ENCODE measurements around the gene DSTN.

GRCh38 chr20:17648315-17648646 lies 78.4 kb downstream of the DSTN start:
- TF ChIP-seq POLR2AphosphoS5 (IDR thresholded peaks at IDR 0.05; ENCODE audit: low read depth) (no peak), EZH2phosphoT487 (IDR thresholded peaks at IDR 0.05; ENCODE audit: unreplicated experiment) (no peak)
- TF ChIP-seq, protein P1, sequence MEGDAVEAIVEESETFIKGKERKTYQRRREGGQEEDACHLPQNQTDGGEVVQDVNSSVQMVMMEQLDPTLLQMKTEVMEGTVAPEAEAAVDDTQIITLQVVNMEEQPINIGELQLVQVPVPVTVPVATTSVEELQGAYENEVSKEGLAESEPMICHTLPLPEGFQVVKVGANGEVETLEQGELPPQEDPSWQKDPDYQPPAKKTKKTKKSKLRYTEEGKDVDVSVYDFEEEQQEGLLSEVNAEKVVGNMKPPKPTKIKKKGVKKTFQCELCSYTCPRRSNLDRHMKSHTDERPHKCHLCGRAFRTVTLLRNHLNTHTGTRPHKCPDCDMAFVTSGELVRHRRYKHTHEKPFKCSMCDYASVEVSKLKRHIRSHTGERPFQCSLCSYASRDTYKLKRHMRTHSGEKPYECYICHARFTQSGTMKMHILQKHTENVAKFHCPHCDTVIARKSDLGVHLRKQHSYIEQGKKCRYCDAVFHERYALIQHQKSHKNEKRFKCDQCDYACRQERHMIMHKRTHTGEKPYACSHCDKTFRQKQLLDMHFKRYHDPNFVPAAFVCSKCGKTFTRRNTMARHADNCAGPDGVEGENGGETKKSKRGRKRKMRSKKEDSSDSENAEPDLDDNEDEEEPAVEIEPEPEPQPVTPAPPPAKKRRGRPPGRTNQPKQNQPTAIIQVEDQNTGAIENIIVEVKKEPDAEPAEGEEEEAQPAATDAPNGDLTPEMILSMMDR (conservative IDR thresholded peaks at IDR 0.05; ENCODE audit: low read depth in 2 of 2): no peak
- TF ChIP-seq, protein P2, sequence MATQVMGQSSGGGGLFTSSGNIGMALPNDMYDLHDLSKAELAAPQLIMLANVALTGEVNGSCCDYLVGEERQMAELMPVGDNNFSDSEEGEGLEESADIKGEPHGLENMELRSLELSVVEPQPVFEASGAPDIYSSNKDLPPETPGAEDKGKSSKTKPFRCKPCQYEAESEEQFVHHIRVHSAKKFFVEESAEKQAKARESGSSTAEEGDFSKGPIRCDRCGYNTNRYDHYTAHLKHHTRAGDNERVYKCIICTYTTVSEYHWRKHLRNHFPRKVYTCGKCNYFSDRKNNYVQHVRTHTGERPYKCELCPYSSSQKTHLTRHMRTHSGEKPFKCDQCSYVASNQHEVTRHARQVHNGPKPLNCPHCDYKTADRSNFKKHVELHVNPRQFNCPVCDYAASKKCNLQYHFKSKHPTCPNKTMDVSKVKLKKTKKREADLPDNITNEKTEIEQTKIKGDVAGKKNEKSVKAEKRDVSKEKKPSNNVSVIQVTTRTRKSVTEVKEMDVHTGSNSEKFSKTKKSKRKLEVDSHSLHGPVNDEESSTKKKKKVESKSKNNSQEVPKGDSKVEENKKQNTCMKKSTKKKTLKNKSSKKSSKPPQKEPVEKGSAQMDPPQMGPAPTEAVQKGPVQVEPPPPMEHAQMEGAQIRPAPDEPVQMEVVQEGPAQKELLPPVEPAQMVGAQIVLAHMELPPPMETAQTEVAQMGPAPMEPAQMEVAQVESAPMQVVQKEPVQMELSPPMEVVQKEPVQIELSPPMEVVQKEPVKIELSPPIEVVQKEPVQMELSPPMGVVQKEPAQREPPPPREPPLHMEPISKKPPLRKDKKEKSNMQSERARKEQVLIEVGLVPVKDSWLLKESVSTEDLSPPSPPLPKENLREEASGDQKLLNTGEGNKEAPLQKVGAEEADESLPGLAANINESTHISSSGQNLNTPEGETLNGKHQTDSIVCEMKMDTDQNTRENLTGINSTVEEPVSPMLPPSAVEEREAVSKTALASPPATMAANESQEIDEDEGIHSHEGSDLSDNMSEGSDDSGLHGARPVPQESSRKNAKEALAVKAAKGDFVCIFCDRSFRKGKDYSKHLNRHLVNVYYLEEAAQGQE (IDR thresholded peaks at IDR 0.05; ENCODE audit: unreplicated experiment): no peak

Measured in GM23338 (cell line).